GM19238 (cell line): Measurements from ENCODE around the gene CST8.

Experiments used
- DNase-seq: peaks from one replicate; pipeline ENCODE4 v3.0.0; 2011; ENCODE audit warnings: low spot score; ENCODE audit not compliant: insufficient read length

The CST8 gene

DNA sequence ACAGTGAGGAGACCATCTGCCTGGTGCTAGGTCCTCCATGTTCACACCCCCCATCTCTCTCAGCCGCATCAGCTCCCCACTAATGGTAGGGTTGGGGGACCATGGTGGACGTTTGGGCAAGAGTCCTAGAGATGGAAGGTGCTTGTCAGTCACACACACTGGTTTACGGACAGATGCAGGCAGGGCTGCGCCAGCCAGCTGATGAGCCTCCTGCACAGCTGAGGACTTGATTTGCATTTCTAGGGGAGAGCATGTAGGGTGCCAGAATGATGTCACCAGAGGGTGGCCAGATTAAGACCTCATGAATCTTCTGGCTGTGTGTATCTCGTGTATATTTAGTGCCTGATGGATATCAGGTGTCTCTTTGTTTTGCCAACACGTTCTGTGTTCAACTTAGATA lies 28.6 kb downstream of the CST8 start:
- DNase-seq = no peak

DNA sequence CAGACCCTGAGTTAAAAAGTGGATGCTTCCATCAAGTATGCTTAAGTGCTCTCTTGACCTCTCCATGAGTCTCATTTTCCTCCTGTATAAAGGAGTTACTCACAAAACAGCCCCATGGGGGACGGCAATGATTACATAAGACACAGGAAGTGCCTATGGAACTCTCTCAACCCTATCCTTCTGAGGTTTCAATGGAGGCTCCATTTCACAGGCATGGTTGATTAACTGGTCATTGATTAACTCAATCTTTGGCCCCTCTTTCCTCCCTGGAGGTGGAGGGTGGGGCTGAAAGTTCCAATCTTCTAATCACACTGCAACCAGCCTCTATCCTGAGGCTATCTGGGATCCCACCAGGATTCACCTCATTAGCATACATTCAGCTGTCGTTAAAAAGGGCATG lies 29.3 kb downstream of the CST8 start:
- DNase-seq = no peak

DNA sequence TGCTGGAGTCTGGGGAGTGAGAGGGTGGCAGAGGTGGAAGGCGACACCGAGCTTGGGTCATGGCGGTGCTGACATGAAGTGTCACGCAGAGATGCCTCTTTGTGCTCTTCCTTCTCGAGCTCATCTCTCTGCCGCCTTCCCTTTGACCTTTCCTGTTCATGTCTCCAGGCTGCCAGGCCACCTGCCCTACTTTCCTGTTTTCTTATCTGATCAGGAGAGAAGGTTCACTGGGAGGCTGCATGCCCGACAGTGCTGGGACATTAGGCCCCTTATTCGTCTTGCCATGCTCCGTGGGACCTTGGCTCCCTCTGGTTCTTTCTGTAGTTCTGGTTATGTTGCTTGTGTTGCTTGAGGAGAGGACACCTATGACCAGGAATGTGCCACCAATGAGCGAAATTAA lies 33.2 kb downstream of the CST8 start:
- DNase-seq = no peak

DNA sequence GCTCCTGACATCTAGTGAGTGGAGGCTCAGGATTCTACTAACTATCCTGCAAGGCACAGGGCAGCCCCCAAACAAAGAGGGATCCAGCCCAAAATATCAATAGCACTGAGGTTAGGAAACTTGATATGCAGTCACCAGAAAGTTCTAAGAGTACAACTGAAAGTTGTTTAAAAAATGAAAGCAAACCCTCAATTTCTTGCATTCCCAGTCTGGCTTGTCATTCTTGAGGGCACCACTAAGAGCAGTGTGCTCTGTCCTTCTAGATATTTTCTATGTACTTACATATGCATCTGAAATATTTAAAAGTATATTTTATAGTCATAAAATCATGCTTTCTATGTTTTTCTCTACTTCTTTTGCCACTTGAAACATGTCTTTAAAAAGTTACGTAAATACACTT lies 35.9 kb downstream of the CST8 start:
- DNase-seq = no peak

DNA sequence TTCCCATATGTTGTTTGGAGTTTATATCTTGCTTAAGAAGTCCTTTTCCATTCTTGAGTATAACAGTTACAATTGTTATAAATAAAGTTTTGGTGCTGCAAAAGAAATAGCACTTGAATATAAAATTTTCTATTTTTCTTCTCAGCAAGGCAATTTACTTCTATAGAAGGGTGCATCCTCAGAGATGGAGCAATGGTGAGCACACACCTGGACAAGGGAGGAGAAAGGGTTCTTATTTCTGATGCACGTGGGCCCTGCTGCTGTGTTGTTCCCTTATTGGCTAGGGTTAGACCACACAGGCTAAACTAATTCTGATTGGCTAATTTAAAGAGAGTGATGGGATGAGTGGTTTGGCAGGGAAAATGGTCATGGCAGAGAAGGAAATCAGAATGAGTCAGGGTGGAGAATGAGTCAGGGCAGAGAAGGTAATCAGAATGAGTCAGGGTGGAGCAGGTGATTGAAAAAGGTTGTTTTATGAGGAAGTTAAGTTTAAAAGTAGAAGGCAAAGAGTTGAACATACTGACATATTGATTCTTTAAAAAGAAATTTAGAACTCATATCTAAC lies 38.0 kb downstream of the CST8 start:
- no peak for DNase-seq

DNA sequence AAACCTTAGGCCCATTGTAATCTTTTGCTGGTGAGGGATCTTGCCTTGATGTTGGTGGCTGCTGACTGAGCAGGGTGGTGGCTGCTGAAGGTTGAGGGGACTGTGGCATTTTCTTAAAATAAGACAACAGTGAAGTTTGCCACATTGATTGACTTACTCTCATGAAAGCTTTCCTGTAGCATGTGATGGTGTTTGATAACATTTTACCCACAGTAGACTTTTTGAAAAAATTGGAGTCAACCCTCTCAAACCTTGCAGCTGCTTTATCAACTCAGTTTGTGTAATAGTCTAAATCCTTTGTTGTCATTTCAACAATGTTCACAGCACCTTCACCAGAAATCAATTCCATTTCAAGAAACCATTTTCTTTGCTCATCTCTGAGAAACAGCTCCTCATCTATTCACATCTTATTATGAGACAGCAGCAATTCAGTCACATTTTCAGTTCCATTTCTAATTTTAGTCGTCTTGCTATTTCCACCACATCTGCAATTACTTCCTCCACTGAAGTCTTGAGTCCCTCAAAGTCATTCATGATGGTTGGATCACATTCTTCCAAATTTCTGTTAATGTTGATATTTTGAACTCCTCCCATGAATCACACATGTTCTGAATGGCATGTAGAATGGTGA lies 40.1 kb downstream of the CST8 start:
- DNase-seq = no peak

DNA sequence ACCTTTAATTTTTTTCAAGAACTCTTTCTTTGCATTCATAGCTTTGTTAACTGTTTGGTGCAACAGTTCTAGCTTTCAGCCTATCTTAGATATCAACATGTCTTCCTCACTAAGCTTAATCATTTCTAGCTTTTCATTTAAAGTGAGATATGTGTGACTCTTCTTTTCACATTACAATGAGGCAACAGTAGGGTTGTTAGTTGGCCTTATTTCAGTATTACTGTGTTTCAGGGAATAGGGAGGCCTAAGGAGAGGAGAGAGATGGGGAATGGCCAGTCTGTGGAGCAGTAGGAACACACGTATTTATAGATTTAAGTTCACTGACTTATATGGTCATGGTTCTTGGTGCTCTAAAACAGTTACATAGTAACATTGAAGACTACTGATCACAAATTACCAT lies 41.6 kb downstream of the CST8 start:
- DNase-seq = no peak

DNA sequence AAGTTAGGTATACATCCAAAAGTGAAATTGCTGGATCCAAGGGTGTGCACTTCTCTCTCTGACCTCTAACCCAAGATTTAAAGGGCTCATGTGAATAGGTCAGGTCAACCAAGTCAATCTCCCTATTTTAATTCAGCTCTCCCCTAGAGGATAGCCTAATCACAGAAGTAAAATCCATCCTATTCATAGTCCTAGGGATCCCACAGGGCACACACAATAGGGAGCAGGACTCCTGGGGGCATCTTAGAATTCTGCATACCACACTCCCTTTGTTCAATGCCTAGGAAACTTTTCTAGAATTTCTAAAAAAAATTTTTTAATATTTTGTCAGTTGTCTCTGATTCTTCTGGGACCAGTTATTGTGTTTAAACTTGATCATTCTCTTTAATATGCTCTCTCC lies 42.2 kb downstream of the CST8 start:
- DNase-seq = no peak

DNA sequence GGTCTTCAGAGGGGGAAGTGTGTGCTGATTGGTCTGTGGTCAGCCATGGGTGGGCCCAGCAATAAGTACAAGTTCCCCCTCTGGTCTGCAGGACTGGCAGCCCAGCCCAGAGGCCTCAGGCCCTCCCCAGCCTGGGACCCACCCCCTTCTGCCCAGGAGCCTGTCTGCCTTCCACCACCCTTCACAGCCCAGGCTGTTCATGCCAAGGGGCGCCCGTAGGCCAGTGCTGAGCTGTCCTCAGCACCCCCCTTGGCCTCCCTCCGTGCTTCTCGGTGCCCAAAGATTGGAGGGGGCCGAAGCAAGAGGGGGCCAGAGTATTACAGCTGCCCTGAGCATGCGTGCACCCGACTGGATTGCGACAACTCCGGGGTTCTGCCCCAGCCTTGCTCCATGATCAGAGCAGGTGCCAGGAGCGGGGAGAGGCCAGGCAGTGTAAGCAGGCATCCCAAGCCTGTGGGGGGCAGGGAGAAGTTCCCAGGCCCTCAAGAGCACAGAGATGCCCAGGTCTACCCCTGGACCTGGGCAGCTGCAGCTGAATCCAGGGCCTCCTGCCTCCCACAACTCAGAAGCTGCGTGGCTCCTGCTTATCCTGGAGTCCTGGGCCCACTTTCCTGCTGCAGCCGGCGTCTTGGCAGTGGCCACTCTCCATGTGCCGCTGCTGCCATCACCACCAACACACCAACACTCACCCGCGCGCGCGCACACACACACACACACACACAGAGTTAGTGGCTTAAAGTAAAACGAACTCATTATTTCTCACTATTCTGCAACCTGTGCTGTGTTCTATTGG lies 44.1 kb downstream of the CST8 start:
- DNase-seq = no peak

DNA sequence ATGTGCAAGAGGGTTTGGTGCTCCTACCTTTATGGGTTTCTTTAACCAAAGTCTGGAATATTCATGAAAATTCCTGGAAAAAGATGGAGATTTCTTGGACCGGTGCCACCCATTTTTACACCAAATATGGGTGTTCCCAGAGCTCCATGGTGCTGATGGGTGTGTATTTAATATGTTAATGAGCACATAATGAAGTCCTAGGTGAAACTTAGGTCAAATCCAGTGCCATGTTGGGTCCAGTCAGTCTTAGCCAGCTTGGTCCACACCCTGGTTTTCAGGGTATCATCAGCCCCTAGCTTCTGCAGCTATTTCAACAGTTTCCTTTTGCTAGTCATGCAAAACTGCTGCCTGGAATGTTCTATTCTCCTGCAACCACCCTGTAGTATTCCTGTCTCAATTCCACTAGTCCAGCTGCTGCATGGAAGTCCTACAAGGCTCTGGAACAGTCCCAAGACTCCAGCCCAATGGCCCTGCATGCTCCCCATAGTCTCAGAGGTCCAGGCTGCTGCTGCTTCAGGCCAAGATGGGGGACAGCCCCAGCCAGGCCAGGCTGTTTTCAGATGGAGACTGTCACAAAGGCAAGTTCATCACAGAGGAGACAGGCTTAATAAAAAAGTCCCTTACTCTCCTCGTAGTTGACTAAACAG lies 45.5 kb downstream of the CST8 start:
- no peak for DNase-seq

DNA sequence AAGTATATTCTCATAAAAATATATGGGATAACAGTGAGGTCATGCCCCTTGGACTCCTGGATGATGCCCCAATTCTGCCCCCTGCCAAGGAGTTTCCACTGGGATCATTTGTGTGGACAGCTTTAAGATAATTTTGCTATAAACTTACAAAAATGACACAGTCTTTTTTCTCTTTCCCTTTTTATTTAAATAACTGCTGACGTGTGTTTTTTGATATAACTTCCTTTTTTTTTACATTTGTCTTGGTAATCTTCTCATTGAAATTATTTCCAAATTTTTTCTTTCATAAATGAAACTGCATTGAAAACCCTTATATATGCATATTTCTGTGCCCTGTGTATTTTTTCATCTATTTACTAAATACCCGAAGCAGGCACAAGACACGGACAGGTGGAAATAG lies 46.1 kb downstream of the CST8 start:
- DNase-seq = no peak

DNA sequence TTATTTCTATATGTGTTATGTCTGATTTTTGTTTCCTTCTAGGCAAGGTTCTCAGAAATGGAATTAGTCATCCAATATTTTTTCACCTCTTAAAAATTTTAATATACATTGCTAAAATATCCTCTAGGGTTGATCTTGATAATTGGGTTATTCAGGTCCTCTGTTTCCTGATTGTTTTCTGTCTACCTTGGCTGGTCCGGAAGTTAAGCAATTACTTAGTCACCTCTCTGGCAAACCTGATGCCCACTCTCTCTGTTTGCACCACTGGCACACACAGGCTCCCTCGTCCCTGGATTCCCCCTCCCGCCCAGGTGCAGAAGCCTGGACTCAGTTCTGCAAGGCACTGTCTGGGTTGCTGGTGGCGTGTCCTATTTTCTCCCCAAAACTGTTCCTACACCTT lies 49.7 kb downstream of the CST8 start:
- DNase-seq = no peak

DNA sequence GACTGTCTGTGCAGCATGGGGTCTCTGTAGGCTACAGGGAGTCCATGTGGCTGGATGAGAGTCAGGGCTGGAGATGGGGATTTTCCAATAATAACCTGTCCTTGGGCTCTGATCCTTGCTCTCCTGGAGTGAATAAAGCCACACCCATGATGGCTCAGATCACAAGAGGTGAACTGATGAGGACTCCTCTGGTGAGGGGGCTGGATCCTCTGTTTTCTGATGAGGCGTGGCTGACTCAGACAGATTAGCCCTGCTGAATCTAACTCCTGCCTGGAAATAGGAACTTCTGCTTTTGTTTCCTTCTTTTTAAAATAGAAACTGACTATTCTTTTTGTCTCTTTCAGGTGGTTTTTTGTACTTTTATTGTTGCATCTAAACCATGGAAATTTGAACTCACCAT lies 50.4 kb downstream of the CST8 start:
- DNase-seq = no peak

DNA sequence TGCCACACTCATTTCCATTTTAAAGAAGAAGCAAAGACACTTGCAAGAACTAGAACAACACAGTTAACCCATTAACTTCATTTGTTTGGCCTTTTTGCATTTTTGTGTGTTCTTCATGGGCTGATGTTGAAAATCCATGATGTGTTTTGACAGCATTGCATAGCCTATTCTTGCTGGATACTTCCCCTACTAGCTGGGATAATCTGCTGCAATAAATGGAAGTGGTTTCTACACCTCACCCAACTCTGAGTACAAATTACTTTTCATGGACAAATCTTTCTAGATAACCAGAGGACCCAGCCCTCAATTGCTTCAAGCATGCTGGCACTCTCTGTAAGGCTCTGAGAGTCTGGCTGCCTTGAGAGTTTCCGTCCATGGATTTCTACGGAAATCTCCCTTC lies 50.9 kb downstream of the CST8 start:
- DNase-seq = no peak

DNA sequence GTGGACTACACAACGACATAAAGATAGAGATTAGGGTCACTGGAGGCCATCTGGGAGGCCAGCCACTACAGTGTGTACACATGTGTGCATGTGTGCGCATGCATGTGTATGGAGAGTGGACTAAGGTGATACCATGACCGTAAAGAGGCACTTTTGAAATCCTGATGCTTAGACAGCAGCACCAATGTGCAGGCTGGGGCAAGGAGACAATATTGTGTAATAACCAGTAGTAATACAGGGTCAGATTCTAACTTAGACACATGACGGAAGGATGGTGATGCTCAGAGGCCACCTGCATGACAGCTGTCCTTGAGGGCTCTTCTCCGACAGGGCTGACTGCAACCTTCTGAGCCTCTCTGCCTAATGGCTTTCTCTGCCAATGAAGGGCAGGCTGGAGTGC lies 51.9 kb downstream of the CST8 start:
- DNase-seq = no peak

DNA sequence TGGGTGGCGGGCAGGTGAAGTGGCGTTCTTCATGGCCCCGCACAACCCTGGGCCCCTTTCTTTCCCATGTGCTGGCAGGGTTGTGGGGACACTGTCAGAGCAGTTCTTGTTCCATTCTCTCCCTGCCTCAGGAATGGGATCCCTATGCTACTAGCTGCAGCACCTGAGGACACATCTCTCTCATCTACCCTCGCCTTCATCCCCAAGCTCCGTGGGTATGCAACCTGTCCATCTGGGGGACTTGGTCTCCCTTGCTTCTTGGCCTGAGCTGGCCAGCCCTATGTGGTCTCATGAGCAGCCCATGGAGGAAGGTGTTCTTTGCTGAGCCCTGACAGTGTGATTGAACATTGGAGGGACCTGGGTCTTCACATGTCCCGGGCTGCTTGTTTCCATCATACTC lies 53.2 kb downstream of the CST8 start:
- no peak for DNase-seq
